SIG-M5 (cell line): ENCODE results near the gene HOXA5.

Experiments used
- DNase-seq: peaks from one replicate; lab custom pipeline; 2025; lab: John Stamatoyannopoulos, UW

Gene HOXA5

DNA sequence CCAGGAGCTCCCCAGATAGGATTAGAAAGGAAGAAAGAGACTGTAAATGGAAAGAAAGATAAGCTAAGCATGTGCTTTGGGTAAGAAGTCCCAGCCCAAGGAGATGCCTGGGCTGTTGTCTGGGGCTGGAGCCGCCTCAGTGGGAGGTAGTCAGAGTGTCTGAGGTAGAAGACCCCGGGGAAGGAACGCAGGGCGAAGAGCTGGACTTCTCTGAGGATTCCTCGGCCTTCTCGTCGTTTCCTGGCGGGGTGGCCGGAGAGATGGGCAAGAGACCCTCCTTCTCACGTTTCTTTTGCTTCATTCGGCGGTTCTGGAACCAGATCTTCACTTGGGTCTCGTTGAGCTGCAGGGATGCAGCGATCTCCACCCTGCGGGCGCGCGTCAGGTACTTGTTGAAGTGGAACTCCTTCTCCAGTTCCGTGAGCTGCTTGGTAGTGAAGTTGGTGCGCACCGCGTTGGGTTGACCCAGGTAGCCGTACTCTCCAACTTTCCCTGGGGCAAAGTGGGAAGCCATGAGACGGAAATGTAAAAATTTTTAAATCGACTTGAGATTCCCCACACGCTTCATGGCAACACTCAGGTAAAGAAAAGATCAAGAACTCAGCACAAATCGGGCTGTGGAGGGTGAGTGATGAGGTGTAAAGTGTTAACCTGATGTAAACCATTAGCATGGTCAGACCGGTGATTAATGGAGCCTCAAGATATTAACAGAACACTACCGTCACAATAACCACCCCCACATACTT is 49.0 kb downstream of the HOXA5 start:
- no peak for DNase-seq

DNA sequence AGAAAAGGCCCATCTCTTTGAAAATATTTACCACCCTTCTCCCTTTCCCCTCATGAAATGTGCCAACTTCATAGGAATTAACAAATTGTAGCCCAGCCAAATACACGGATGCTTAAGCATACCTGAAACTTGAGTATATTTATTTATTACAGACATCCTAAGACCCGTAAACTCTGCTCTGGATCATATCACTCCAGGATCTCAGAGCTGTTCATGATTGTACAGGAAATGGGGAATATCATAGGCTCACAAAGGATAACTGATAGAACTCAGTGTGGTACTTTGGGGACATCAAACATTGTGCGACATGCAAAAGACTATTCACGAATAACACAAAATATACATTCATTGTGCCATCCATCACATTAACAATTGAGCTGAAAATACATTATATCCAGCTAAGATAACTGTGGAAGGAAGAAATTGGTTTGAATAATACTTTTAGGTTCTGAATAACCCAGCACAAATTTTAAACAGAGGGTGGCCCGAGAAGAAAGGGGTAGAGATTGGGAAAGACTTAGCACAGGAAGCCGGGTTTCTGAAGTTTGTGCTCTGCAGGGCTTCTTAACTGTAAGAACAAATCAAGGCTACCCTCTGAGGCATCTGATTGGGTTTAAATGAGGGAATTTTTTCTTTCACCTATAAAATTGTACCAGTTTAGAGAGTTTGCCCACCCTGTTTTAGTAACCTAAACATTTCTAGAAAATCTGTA is 50.1 kb downstream of the HOXA5 start:
- DNase-seq: no peak

DNA sequence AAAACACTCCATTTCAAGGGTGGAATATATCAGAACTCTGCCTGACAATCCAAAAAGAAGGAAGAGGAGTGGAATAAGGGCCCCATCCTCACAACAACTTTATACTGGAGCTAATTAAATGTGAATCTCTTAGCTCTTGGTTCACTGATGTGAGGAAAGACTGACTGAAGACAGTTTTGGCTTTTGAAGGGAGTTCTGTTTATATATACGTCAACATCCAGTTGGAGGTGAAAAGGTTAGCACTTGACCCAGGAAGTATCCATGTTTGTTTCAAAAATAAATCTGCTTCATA is 50.7 kb downstream of the HOXA5 start:
- no peak for DNase-seq

DNA sequence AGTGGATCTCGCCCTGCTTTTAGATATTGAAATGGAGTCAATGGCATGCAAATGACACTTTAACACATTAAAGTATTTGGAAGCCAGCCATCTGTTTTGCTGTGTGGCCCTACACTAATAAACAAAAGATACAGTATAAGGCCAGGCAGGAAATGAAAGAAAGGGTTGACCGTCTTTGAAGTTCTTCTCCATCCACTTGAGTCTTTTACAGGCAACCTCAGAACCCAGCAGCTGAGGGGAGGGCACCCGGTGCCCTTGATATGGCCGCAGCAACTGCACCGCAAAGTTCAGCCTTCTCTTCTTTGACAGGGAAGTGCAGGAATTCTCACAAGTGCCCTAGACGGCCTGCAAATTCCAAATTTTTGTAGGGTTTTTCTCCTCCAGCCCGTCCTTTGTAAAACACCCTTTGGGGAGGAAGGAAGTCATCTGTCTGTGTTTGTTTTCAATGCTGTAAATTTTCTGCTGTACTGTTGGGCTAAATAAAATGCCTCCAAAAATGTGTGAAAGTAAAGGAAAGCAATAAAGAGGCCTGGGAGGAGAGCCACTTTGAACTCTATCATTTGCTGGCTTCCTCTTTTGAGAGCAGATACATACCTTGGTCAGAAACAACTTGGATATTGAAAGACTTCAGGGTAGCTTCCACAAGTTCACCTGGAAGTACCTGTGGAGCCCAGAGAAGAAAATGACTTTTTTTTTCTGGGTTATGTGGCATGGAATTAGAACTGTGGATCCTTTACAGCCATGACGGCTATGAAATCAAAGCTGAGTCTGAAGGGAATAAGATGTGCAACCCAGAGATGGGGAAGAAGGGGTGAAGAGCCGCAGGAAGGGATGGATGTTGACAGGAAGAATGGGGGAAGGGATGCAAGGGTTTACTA is 51.3 kb downstream of the HOXA5 start:
- no peak for DNase-seq

DNA sequence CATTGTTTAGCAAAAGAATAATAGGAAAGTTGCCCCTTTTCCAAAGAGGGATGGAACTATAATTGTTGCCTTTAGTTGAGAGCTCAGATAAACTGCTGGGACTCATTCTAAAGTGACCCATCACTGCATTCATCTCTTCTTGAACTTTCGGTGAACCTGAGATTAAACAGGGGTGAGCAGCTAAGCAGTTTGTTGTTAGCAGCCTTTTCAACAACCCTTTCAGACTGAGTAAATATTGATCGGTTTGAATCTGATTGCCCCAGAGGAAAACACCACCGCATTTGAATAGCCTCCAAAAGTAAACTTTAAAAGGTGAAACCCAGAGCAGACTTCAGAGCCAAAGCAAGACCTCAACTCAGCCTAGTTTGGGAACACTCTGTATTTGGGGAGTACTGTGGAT is 52.4 kb downstream of the HOXA5 start:
- no peak for DNase-seq
